ENCODE data around the gene OR1M1. TPM values are rescaled to one million over a fixed set of nuclear protein-coding genes. Genes with fewer than 3 reads are reported as not detected.

The OR1M1 gene
- total and polyA plus RNA-seq, 9 of the 15 experiments (the other 6 are each of a cell fraction or from before 2014, with no cell fraction given): not detected

GRCh38 chr19:9060564-9061340 is 26.1 kb upstream of the OR1M1 start (continued):
- TF ChIP-seq HBP1 (CRISPR knock-in tag; IDR thresholded peaks at IDR 0.05) (no peak), U2AF1 (optimal IDR thresholded peaks at IDR 0.05; ENCODE audit: low read depth, low read length) (no peak), LARP7 (IDR thresholded peaks at IDR 0.05) (no peak), ARID1B (IDR thresholded peaks at IDR 0.05) (peak; percentile 85), HLTF (IDR thresholded peaks at IDR 0.05) (no peak), SOX6 (IDR thresholded peaks at IDR 0.05) (peak; percentile 56), ZNF57 (CRISPR knock-in tag; IDR thresholded peaks at IDR 0.05) (no peak), NFIC (IDR thresholded peaks at IDR 0.05) (0 out of 2 replicates have a peak, but pooled peaks have one; percentile 6), TAL1 (IDR thresholded peaks at IDR 0.05) (peak; percentile 83), EP300 (IDR thresholded peaks at IDR 0.05; ENCODE audit: low read length) (0 out of 2 replicates have a peak, but pooled peaks have one; percentile 6), DPF2 (IDR thresholded peaks at IDR 0.05) (peak; percentile 61; the same call in 1 of the 2 replicates), ZNF384 (IDR thresholded peaks at IDR 0.05; ENCODE audit: low read depth, low read length) (peak; percentile 40; the same call in 1 of the 2 replicates), CBFA2T2 (conservative IDR thresholded peaks at IDR 0.05) (peak; percentile 55), MTA2 (IDR thresholded peaks at IDR 0.05; ENCODE audit: low read depth) (peak; percentile 69), KDM1A (IDR thresholded peaks at IDR 0.05) (peak; percentile 32 to 43; a peak in 2 of 4 replicates), XRCC4 (IDR thresholded peaks at IDR 0.05; ENCODE audit: extremely low read depth, insufficient read depth, insufficient read length) (no peak)
- TF ChIP-seq, protein P1, sequence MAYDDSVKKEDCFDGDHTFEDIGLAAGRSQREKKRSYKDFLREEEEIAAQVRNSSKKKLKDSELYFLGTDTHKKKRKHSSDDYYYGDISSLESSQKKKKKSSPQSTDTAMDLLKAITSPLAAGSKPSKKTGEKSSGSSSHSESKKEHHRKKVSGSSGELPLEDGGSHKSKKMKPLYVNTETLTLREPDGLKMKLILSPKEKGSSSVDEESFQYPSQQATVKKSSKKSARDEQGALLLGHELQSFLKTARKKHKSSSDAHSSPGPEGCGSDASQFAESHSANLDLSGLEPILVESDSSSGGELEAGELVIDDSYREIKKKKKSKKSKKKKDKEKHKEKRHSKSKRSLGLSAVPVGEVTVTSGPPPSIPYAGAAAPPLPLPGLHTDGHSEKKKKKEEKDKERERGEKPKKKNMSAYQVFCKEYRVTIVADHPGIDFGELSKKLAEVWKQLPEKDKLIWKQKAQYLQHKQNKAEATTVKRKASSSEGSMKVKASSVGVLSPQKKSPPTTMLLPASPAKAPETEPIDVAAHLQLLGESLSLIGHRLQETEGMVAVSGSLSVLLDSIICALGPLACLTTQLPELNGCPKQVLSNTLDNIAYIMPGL (CRISPR knock-in tag; IDR thresholded peaks at IDR 0.05): no peak
- TF ChIP-seq, protein P2, sequence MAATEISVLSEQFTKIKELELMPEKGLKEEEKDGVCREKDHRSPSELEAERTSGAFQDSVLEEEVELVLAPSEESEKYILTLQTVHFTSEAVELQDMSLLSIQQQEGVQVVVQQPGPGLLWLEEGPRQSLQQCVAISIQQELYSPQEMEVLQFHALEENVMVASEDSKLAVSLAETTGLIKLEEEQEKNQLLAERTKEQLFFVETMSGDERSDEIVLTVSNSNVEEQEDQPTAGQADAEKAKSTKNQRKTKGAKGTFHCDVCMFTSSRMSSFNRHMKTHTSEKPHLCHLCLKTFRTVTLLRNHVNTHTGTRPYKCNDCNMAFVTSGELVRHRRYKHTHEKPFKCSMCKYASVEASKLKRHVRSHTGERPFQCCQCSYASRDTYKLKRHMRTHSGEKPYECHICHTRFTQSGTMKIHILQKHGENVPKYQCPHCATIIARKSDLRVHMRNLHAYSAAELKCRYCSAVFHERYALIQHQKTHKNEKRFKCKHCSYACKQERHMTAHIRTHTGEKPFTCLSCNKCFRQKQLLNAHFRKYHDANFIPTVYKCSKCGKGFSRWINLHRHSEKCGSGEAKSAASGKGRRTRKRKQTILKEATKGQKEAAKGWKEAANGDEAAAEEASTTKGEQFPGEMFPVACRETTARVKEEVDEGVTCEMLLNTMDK (IDR thresholded peaks at IDR 0.05; ENCODE audit: borderline replicate concordance, insufficient read depth, low read depth, low read length, poor library complexity, severe bottlenecking): no peak
- TF ChIP-seq, protein P3, sequence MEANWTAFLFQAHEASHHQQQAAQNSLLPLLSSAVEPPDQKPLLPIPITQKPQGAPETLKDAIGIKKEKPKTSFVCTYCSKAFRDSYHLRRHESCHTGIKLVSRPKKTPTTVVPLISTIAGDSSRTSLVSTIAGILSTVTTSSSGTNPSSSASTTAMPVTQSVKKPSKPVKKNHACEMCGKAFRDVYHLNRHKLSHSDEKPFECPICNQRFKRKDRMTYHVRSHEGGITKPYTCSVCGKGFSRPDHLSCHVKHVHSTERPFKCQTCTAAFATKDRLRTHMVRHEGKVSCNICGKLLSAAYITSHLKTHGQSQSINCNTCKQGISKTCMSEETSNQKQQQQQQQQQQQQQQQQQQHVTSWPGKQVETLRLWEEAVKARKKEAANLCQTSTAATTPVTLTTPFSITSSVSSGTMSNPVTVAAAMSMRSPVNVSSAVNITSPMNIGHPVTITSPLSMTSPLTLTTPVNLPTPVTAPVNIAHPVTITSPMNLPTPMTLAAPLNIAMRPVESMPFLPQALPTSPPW (CRISPR knock-in tag; IDR thresholded peaks at IDR 0.05): 0 out of 2 replicates have a peak, but pooled peaks have one; percentile 18
- TF ChIP-seq, protein P4, sequence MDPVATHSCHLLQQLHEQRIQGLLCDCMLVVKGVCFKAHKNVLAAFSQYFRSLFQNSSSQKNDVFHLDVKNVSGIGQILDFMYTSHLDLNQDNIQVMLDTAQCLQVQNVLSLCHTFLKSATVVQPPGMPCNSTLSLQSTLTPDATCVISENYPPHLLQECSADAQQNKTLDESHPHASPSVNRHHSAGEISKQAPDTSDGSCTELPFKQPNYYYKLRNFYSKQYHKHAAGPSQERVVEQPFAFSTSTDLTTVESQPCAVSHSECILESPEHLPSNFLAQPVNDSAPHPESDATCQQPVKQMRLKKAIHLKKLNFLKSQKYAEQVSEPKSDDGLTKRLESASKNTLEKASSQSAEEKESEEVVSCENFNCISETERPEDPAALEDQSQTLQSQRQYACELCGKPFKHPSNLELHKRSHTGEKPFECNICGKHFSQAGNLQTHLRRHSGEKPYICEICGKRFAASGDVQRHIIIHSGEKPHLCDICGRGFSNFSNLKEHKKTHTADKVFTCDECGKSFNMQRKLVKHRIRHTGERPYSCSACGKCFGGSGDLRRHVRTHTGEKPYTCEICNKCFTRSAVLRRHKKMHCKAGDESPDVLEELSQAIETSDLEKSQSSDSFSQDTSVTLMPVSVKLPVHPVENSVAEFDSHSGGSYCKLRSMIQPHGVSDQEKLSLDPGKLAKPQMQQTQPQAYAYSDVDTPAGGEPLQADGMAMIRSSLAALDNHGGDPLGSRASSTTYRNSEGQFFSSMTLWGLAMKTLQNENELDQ (CRISPR knock-in tag; IDR thresholded peaks at IDR 0.05; ENCODE audit: borderline replicate concordance): no peak

All from K562 (cell line).